GM21723 (cell line): ENCODE measurements around the gene ZEB2.

ENCODE experiments used
- ATAC-seq: cut with Tn5 transposase; IDR thresholded peaks from one replicate; pipeline ENCODE4 v1.9.1; 2021; ENCODE audit warnings: mild to moderate bottlenecking, moderate library complexity; ENCODE audit not compliant: unreplicated experiment

ZEB2 gene

DNA sequence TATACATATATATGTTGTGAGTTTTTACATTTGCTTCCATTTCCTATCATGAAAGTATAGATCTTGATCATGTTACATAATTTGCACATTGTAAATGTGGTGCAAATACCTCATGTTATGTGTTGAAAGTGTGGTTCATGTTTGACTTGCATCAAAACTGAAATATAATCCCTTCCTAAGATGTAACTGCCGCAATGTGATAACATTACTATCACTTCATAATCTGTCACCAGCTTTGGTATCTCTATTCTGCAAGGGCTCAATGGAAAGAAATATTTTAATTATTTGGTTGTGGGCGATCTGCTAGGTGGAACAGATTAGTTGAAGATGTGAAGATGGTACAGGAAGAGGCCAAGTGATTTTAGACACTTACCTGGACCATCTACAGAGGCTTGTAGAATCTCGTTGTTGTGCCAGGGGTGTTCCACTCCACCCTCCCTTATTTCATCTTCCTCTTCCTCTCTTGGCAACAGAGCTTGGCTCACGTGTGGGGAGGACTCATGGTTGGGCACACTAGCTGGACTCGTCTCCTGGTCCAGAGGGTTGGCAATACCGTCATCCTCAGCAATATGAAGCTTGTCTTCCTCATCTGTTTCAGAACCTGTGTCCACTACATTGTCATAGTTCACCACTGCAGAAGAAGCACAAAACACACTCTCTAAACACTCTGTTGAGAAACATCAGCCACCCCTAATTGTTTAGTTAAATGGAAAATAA is 90.4 kb downstream of the ZEB2 start:
- no peak for ATAC-seq

DNA sequence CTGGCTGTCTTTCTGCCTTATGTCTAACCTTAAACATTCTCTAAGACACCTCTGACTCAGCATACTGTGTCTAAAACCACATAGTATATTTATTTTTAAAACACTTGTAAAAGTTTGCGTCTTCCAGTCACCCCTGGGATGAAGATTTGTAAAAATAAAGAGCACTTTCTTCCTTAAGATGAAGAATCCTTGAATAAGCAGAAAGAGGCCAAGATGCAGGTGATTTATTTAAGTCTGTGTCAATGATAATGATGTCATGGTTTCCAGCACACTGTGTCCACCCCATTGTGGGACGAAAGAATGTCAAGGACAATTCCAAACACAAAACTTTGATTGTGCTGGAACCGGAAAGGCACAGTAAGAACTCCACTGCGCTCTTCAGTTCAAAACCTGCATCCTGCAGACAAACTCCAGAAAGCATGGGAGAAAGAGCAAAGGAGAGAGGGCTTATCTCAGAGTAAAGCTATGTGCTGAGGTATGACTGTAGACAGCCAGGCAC is 92.9 kb downstream of the ZEB2 start:
- no peak for ATAC-seq

DNA sequence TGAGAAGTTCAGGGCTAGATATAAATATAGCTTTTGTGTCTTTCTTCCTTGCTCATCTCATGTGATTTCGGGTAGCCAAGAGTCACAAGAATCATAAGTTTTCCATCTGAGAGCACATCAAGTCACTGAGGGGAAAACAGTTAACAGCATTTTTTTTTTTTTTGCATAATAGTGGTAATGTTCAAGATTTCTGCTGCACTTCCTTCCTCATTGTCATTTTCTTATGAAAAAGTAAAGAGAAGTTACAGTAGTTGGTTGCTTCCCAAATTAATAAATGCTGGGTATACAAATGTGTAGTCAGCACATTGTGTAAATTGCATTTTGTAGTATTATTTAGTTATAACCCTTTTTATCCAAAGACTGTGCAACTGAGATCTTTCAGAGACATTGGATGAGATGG is 93.6 kb downstream of the ZEB2 start:
- no peak for ATAC-seq

DNA sequence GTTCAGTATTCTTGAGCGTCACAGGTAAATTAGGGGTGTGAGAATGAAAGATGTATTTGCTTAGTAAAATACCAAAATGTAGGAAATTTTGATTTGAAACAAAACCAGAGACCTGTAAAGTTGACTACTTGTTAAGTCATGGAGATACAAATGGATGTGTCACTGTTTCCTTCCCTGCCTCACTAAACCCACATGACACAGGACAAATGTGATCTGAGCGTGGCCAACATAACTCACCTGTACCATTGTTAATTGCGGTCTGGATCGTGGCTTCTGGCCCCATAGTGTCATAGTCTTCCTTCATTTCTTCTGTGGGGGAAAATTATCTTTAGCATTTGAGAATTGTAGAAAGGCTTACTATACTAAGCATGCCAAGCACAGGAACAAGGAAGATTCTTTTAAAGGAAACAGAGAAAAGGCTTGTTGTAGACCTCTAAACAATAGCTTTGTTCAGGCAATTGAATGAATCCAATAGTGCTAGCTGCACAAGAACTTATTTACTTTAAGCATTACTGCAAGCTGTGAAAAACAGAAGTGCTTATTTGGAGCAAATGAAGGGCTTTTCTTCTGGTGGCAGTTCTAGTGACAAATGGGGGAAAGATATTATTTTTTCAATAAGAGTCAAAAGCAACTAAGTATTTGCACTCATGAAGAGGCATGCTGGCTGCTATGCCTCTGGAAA is 95.2 kb downstream of the ZEB2 start:
- ATAC-seq = no peak

DNA sequence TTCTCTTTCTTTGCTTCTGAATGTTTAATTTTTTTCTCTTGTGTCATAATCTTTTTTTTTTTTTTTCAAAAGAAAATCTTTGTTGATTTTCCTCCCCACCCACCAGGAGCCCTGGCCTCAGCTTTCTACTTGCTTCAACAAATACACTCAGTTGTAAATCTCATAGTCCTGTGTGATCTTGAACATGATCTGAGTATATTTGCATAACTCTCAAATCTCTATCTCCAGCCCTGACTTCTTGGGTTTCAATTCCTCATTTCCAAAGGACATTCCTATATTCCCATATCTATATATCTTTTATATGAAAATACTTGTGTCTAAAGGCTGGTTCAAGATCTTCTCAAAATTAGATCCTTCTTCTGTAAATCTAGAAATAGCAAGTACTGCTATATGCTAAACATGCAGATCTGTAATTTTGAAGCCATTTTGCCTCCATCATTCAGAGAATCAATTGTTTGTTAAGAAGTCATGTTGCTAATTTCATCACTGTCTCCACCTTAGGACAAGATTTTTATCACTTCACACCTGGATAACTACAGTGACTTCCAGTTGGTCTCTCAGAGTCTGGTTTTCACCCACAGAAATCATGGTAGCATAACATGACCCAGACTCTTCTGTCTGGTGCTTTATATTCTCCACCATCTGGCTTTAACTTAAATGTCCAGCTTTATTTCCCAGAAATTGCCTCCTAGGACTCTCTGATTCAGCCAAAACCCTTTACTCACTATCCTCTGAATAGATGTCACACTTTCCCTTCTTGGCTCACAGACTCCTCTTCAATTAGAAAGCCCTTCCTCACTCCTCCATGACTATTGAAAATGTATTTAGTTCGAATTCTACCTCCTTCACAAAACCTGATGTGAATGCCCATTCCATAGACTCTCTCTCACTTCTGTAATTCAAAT is 98.1 kb downstream of the ZEB2 start:
- no peak for ATAC-seq

DNA sequence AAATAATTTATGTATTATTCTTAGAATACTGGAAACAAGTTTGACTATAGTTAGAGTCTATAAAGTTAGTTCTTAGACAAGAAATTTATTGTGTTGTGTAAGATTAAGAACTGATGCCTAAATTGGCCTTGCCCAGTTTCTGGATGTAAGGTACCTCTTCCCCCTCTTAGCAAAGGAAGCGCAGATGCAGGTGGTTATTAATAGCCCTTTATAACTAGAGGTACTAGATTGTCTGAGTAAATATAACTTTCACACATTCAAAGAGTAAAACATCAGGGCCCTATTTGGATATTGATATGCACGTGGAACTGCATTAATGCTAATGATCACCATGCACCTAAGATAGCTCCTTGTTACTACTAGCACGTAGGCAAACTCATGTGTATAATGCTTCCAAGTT is 100.7 kb downstream of the ZEB2 start:
- ATAC-seq = no peak

DNA sequence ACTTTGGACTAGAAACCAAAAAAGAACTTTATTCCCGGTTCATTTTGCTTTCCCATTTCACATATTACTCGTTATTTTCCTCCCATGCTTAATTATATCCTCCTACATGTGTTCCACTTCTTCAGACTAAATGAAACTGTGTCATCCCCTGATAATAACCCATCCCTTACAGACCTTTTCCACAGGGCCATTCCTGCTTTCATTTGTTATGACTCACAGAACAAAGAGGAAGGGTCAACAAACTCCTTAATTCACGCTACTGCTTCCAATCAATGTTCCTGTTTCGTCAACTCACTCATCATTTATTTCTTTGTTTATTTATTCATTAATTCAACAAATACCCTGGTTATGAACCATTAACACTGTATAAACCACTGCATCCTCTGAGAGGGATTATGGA is 104.5 kb downstream of the ZEB2 start:
- ATAC-seq = no peak

DNA sequence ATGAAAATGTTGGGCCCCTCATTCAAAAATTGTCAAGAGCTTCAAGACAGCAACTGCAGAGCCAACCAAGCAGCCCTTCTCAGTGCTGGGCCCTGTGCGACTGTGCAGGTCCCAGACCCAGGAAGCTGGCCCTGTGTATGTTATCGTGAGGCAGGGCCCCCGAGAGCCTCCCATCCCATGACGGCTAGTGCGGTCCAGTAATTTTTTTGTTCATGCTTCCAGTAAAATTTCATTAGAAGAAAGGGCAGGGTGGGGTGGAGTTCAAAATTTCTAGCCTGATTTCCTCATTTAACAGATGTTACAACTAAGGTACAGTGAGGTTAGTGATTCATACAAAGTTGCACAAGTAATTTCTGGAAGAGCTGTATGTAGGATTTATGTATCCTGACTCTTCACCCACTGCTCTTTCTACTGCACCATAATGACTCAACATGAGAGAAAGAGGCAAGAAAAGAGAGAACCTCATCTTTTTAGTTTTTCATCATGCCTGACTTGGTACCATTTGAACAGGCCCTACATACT is 105.5 kb downstream of the ZEB2 start:
- peak; percentile 57 for ATAC-seq

DNA sequence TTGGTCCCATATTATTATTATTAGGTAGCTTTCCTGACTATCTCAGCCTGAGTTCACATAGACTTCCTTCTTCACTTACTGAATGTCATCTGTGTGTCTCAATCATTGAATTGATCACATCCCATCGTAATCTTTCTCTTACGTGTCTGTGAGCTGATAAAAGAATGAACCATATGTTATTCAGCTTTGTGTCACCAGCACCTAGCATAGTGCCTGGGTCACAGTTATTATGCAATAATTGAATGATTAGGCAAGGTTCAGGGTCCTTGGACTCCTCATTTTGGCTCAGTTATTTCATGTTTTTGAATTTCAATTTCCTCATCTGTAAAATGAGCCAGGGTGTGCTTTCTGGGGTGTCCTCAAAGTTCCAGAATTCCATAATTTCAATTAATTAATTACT is 107.2 kb downstream of the ZEB2 start:
- no peak for ATAC-seq

DNA sequence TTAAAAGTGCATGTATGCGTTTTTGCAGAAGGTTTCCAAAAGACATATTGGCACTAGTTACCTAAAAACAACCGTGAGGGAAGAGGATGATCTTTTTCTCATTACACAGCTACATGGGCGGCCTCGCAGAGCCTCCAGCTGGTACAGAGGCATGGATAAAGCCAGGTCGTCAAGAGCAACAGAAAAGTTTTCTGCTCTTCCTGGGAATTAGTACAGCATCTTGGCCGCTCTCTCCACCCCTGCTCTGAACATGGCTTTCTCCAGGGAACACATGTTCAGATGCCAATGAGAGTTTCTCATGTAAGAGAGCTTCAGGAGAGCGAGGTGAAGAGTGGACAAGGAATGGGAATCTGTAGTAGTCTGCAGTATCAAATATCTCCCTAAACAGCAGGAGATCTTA is 108.4 kb downstream of the ZEB2 start:
- ATAC-seq = no peak

DNA sequence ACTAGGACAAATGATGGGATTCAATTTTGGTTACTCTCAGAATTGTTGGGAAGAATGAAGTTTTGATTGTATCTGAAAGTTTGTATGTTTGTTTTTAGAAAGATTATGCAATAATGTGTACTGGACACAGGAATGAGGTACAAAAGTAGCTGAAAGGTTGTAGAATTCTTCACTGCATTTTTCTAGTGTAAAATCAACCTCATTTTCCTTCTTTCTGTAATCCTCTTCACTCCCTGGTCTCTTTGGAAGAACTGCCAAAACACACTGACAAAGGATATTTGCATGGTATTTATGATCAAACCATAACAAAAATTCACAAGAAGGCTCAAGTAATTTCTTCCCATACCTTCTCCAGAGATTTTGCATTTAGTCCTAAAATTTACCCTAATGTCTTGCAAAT is 110.7 kb downstream of the ZEB2 start:
- no peak for ATAC-seq

DNA sequence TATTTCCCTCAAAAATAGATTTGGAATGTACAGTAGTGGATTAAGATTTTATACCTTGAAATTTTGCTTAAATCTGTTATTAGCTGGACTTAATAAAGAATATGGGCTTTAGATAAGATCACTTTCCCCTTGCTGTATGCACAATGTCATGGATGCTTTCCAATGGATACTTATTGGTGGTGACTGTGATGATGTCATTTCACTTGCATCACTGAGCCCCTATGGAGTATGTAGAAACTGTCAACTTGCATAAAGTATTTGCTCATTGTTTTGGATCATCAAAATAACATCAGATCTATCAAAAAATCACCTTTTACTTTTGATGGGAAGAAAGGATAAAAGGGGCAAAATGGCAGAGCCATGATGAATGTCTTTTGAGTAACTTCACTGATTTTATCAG is 112.7 kb downstream of the ZEB2 start:
- ATAC-seq = no peak

DNA sequence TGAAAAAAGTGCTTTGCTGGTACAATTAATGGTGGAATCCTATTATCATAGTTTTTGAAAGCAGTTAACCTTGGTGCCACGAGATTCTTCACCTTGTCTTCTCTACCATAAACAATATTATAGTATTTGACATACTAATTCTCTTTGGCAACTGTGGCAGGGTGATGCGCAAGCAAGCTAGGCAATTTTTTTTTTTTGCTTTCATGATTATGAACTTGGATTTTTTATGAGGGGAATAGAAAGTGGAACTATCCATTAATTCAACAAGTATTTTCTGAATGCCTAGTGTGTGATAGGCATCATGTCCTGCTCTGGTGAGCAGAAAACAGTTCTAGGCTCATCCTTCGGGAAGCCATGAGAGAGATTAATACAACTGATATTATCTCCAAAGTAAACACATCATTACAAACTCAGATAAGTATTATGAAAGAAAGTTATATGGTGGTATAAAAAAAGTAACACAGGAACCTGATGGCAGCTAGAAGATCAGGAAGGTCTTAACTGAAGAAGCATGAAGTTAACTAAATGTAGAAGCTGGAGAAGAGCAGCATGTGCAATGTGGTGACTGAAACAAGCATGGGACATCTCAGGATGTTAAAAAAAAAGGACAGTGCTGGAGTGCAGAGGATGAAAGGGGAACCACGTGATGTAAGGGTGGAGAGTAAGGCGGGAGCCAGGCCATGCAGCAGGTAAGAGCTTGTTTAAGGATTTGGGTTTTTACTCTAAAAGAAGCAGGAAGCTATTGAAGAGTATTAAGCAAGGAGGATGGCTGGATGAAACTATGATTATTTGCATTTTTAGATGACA is 113.7 kb downstream of the ZEB2 start:
- ATAC-seq = no peak

DNA sequence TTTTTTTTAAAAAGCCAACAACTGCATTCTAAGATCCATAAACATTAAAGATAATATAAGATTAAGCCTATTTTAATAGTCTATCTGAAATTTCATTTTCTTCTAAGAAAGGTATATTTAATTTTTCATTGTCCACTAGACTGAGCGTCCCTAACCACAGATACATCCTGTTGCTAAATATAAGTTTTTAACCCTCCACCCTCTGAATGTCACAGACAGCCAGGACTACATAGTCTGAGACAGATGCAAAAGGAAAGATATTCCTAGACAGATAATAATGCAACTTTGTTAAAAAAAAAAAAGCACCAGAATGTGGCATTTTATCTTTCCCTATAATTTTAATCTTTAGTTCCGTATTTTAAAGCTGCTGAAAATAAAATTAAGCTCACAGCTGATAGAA is 114.6 kb downstream of the ZEB2 start:
- no peak for ATAC-seq

DNA sequence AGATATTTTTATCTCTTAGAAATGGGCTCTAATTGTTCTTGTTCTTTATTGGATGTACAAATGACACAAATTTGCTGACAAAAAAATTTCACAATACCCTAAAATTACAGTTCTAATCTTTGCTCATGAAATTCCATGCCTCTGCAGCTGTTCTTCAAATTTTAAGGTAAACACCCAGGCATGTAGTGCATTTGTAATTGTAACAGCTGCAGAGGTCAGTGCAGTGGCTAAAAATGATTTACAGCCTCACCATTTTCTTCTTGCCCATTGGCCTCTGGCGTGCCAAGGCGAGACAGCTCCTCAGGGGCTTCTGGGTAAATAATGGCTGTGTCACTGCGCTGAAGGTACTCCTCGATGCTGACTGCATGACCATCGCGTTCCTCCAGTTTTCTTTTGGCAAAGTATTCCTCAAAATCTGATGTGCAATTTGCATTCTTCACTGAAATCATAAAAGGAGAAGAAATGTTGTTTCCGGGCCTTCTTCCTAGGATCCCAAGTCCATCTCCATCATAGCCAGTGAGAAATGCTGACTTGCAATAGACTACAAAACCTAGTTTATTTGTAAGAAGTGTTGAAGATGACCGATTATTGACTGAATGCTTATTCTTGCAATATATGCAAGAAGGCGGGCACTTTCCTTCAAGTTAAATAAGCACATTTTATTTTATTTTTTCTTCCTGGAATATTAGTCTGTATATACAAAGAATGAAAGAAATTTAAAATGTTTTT is 115.2 kb downstream of the ZEB2 start:
- no peak for ATAC-seq

DNA sequence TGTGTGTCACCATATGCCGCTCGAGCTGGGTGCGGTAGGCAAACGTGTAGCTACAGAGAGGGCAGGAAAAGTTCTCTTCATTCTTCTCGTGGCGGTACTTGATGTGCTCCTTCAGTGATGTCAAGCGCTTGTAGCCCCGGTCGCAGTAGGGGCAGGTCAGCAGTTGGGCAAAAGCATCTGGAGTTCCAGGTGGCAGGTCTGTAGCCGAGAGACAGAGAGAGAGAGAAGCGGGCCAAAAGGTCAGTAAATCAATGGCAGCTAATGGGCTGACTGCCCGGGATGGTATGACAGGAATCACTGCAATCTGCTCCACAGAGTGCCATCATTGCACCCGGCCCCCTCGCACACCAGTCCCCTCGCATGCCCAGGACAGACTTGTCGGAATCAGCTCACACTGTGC is 116.0 kb downstream of the ZEB2 start:
- ATAC-seq = no peak

DNA sequence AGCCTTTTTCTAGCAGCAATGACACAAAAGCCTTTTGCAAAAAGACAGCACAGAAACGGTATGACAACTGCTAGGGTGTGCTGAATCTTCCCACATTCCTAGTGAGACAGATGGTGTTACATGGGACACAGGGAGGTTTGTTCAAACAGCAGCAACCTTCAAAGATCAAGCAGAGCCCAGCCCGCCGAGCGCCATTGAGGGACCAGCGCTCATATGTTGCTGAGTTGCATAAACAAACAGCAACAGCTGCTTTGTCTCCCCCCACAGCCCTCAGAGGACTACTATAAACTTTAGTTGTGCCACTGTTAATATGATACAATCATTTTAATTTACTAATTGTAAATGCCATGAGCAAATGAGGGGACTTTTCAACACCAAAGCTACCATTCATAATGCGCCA is 117.7 kb downstream of the ZEB2 start:
- no peak for ATAC-seq

DNA sequence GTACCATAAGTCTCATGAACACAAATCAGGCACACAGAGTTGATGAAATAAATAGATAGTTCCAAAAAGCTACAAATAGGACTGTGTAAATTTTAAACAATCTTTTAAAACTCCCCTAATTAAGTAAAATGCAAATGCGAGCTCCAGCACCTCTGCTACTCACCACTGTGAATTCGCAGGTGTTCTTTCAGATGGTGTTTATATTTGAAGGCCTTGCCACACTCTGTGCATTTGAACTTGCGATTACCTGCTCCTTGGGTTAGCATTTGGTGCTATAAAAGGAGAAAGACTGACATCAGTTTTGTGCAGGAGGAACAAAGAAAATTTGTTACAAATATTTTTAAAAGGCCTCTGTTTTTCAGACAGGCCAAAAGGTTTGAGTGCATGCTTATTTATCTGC is 118.9 kb downstream of the ZEB2 start:
- ATAC-seq = no peak

DNA sequence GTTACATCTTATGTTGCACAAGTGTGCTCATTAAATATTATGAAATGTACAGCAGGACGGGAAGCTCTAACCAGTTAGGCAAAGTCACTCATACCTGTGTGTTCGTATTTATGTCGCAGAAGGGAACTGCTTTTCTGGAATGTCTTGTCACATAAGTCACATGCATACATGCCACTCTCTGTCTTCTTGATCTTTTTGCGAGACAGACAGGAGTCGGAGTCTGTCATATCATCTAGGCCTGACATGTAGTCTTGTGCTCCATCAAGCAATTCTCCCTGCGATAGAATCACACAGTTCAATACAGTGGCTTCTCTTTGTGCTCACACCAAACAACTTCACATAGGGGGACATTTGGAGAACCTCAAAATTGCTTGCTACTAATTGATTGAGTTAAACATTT is 123.6 kb downstream of the ZEB2 start:
- ATAC-seq = no peak
